ENCODE results near the gene CRLF1.

DNA sequence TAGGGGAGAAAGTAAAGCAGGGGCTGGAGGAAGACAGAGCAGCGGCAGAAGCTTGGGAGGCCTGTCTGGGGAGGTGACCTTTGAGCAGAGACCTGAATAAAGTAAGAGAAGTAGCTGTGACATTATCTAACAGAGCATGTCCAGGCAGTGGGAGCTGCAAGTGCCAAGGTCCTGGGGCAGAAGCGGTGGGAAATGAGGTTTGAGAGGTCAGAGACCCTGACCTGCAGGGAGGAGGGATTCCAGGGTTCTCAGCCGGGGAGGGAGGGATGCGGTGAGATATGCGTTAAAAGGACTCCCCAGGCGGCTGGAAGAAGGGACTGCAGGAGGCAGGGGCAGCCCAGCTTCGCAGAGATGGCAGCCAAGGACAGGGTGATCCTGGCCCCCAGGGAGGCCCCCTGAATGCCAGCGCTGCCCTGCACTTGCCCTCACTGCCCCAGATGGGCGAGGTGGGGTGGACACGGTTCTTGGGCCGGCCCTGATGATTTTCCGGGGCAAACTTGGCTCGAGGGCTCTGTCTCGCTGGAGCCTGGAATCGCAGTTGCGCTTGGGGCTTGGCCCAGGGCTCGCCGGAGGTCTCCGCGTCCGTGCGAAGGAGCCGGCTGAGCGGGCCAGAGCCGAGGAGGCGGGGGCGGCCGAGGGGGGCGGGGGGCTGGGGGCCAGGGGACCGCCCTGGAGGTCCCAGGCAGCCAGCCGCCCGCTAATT is 3.2 kb downstream of the CRLF1 start:
- TF ChIP-seq POLR2A (IDR thresholded peaks at IDR 0.05; ENCODE audit: low read depth, low read length) (no peak), TAF1 (IDR thresholded peaks at IDR 0.05; ENCODE audit: low read depth, low read length) (no peak), POLR2AphosphoS5 (IDR thresholded peaks at IDR 0.05; ENCODE audit: low read depth, low read length) (no peak), POU2F2 (IDR thresholded peaks at IDR 0.05; ENCODE audit: low read depth, low read length) (no peak), SPI1 (IDR thresholded peaks at IDR 0.05; ENCODE audit: low read depth, low read length) (no peak), PAX5 (IDR thresholded peaks at IDR 0.05; ENCODE audit: insufficient read depth, low read length, severe bottlenecking) (no peak)

Measured in GM12891 (cell line).